ENCODE measurements around the gene NCBP3. TPM values are rescaled to one million over a fixed set of nuclear protein-coding genes. Genes with fewer than 3 reads are reported as not detected.

Gene NCBP3, protein sequence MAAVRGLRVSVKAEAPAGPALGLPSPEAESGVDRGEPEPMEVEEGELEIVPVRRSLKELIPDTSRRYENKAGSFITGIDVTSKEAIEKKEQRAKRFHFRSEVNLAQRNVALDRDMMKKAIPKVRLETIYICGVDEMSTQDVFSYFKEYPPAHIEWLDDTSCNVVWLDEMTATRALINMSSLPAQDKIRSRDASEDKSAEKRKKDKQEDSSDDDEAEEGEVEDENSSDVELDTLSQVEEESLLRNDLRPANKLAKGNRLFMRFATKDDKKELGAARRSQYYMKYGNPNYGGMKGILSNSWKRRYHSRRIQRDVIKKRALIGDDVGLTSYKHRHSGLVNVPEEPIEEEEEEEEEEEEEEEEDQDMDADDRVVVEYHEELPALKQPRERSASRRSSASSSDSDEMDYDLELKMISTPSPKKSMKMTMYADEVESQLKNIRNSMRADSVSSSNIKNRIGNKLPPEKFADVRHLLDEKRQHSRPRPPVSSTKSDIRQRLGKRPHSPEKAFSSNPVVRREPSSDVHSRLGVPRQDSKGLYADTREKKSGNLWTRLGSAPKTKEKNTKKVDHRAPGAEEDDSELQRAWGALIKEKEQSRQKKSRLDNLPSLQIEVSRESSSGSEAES
- total RNA-seq, result 9.7 and 16.1 TPM in 2 replicates

DNA sequence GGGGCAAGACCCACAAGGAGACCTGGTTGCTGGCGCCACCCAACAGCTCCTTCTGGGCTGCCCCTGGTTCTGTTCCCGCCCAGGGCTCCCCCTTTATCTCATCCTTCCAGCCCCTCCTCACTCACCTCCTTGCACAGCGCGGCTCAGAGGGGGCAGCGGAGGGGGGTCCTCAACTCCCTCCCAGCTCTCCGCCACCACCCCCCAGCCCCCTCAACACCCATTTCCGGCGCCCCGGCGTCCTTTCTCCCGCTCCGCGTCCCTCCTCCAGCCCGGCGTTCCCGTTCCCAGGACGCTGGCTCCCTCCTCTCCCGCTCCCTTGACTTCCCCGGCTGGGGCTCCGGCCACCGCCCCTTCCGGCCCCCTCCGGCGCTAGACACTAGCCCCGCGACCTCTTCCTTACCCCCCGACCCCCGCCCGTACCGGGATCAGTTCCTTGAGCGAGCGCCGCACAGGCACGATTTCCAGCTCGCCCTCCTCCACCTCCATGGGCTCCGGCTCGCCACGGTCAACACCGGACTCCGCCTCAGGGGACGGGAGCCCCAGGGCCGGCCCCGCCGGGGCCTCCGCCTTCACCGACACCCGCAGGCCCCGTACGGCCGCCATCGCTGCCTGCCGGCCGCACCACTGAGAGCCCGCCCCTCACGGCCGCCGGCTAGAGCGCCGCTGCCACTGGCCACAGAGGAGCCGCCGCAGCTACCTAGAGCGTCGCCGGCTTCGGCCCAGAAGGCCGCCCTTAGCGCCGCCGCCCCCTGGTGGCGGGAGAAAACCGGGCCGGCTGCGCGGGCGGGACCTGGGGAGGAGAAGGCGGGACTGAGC is at the start of gene NCBP3:
TSS of gene NCBP3 (minus strand) at position 626 of the 816 bp plus-strand sequence. CDS start at position 603, 23 bp downstream.

DNA sequence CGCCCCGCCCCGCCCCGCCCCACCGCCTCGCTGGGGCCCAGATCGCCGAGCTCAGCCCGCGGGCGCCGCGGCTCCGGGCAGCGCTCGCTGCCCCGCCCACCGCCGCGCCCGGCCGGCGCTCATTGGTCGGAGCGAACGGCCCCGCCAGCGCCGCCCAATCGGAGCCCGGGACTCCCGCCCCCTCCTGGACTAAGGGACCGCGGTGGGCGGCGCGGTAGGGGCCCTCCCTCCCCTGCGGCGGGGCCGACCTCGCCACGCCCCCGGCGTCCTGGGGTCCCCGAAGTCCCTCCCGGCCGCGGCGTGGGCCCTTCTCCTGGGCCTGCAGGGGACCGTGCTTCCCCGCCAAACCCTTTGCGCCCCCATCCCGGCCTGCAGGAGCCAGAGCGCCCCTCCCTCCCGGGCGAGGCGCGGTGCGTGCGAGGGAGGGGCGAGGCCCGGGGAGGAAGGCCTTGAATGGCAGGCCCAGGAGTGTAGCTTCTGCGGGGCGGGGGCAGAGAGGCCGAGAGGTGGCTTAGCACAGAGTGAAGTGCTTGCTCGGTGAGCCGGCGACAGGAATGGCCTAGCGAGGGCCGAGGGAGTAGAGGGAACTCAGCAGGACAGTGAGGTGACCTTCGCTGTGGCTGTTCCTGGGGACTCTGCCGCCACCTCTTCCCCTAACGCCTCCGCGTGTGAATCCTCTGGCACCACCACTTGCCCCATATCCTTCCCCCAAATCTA is 47.1 kb upstream of the NCBP3 start, which contains the start of gene CAMKK1:
TSS of gene CAMKK1 (minus strand) at position 51 of the 717 bp plus-strand sequence. CDS start 7,366 bp downstream, outside the sequence.

DNA sequence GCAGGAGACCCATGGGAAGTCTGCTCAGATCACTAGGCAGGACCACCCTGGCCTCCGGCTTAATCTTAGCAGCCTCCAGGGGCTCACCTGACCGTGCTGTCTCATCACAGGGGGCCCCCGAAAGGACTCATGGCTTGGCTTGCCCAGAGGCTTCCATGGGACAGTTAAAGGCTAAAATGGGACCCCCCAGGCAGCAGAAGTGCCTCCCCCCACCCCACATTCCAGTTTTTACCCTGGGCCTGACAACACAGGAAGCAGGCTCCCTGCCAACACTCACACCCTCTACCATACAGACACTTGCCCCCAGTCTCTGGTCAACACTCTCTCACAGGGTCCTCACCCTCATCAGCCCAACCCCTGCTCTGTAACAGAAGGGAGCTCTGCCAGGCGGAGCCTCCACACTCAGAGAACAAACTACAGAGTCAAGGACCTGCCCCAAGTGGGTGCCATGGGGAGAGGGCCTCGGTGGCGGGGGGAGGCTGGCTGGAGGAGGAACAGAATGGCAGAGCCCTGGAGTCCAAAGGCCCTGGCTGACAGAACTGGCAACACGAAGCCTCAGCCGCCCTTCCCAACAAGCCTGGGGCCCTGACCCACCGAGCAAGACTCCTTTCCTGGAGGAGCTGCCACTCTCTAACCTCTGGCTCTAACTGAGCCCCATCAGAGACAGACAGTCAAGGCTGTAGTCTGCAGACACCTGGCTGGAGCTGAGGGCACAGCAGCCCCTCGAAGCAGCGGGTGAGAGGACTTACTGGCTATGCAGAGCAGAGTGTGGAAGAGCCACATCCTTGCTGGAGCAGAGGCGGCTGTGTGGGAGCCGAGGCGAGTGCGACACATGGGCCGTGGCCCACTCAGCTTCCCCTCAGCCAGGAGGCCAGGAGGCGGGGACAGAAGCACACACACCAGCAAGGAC is 45.4 kb downstream of the NCBP3 start, which contains the start of gene ITGAE:
TSS of gene ITGAE (minus strand) at position 827 of the 910 bp plus-strand sequence. CDS start at position 783, 44 bp downstream.

Other genes starting within 250 kb of the NCBP3 start
- 1.1 and 1.2 TPM in 2 replicates for gene TRPV1, start 236.8 kb downstream of the NCBP3 start, total RNA-seq
- 4.6 and 9.2 TPM in 2 replicates for gene SHPK, start 210.0 kb downstream of the NCBP3 start, total RNA-seq
- 15.2 and 18.7 TPM in 2 replicates for gene CTNS, start 209.5 kb downstream of the NCBP3 start, total RNA-seq
- gene TAX1BP3, start 177.7 kb downstream of the NCBP3 start, total RNA-seq, result 331 and 447 TPM in 2 replicates
- 19.7 and 21.9 TPM in 2 replicates for gene EMC6, start 177.4 kb downstream of the NCBP3 start, total RNA-seq
- gene P2RX5, start 150.1 kb downstream of the NCBP3 start, total RNA-seq, result 0.58 and 1.4 TPM in 2 replicates
- 0.47 and 1.4 TPM in 2 replicates for gene HASPIN, start 122.3 kb downstream of the NCBP3 start, total RNA-seq
- gene ITGAE, start 45.1 kb downstream of the NCBP3 start, total RNA-seq, result 6.4 and 46.0 TPM in 2 replicates
- gene CAMKK1, start 46.8 kb upstream of the NCBP3 start, total RNA-seq, result 2.0 and 2.6 TPM in 2 replicates
- 0.35 TPM in 1 of 2 replicates, not detected in the other for gene P2RX1, start 70.2 kb upstream of the NCBP3 start, total RNA-seq
- under 0.01 and 1.2 TPM in 2 replicates for gene ATP2A3, start 118.2 kb upstream of the NCBP3 start, total RNA-seq

Measured in pericardium fibroblast (primary cell).